GM13977 (cell line): ENCODE data around the gene CD300LG.
"Not testable (repeated sequence)": the region's sequence is repeated elsewhere in the genome, so short reads cannot be mapped to it uniquely, and the experiment has no call there.

Source experiments
- DNase-seq: peaks from one replicate; pipeline ENCODE4 v3.0.0; 2012; ENCODE audit warnings: low spot score
- in situ Hi-C: fragments of 300-500 bp; cut with MboI; formaldehyde crosslinking; loops from one replicate; pipeline ENCODE4 v1.12.0; 2022; ENCODE audit warnings: low sequenced_read_pairs, low pct_unique_long_range_greater_than_20kb, mixed read lengths, inconsistent platforms; ENCODE audit not compliant: unreplicated experiment
- TF ChIP-seq, protein P1 (sequence below): IDR thresholded peaks from 2 replicates; pipeline ENCODE4 v1.5.1; 2012; ENCODE audit warnings: mild to moderate bottlenecking, control low read depth; ENCODE audit not compliant: insufficient read depth; ENCODE audit errors: extremely low read depth, missing control alignments

Gene CD300LG

DNA sequence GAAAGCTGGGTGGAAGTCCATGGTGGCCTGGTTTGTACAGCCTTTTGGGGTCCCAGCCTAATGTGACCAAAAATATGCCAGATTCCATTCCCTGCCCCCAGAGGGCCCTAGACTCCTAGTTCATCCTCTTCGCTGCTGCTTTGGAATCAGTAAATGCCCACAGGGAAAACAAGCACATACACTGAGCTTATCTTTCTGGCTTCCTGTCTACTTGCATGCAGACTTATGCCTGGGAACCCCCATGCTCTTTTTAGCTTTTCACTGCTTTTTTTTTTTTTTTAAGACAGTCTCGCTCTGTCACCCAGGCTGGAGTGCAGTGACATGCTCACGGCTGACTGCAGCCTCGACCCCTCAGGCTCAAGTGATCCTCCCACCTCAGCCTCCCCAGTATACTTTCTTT lies 6.2 kb upstream of the CD300LG start:
- in situ Hi-C loops, result no loop called here
- DNase-seq, result no peak
- TF ChIP-seq, protein P1, sequence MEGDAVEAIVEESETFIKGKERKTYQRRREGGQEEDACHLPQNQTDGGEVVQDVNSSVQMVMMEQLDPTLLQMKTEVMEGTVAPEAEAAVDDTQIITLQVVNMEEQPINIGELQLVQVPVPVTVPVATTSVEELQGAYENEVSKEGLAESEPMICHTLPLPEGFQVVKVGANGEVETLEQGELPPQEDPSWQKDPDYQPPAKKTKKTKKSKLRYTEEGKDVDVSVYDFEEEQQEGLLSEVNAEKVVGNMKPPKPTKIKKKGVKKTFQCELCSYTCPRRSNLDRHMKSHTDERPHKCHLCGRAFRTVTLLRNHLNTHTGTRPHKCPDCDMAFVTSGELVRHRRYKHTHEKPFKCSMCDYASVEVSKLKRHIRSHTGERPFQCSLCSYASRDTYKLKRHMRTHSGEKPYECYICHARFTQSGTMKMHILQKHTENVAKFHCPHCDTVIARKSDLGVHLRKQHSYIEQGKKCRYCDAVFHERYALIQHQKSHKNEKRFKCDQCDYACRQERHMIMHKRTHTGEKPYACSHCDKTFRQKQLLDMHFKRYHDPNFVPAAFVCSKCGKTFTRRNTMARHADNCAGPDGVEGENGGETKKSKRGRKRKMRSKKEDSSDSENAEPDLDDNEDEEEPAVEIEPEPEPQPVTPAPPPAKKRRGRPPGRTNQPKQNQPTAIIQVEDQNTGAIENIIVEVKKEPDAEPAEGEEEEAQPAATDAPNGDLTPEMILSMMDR, result peak; percentile 13

DNA sequence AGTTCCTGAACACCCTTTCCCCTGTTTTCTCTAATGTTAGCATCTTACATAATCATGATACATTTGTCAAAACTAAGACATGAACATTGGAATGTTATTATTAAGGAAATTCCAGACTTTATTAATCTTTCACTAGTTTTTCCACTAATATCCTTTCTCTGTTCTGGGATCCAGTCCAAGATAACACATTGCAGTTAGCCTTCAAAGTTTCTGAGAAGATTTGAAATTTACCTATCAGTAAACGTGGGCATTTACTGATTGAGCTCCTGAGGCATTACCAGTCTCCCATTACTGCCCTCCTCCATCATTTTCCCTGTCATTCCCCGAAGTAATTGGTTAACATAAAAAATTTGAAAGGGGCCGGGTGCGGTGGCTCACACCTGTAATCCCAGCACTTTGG lies 5.7 kb upstream of the CD300LG start:
- TF ChIP-seq, protein P1, result no peak
- in situ Hi-C loops, result no loop called here
- DNase-seq, result no peak

DNA sequence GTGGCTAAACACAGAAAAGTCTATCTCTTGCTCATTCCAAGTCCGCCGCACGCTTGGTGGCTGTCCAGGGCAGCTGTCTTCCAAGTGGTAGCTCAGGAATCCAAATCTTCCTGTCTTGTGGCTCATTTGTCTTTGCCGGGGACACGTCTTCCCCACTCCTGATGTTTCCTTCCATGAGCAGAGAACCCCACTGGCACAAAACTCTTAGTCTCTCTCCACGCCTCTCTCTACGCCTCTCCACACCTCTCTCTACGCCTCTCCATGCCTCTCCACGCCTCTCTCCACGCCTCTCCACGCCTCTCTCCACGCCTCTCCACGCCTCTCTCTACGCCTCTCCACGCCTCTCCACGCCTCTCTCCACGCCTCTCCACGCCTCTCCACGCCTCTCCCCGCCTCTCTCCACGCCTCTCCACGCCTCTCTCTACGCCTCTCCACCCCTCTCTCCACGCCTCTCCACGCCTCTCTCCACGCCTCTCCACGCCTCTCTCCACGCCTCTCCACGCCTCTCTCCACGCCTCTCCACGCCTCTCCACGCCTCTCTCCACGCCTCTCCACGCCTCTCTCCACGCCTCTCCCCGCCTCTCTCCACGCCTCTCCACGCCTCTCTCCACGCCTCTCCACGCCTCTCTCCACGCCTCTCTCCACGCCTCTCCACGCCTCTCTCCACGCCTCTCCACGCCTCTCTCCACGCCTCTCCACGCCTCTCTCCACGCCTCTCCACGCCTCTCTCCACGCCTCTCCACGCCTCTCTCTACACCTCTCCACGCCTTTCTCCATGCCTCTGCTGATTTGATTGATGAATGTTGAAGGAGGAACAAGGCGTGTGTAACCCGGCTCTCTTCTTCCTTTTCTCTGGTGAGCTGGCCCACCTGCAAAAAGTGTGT lies 4.6 kb upstream of the CD300LG start:
- in situ Hi-C loops, DNase-seq: not testable (repeated sequence)

DNA sequence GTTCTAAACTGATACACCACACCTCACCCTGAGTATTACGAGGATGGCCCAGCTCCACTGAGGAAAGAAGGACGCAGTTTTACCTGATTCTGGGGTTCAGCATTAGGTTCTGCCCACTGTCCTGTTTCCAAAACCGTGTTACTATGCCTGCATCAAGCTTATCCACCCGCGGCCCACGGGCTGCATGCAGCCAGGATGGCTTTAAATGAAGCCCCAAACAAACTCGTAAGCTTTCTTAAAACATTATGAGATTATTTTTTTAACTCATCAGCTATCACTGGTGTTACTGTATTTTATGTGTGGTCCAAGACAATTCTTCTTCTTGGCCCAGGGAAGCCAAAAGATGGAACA lies 4.0 kb upstream of the CD300LG start:
- TF ChIP-seq, protein P1, result no peak
- in situ Hi-C loops, result no loop called here
- no peak for DNase-seq

DNA sequence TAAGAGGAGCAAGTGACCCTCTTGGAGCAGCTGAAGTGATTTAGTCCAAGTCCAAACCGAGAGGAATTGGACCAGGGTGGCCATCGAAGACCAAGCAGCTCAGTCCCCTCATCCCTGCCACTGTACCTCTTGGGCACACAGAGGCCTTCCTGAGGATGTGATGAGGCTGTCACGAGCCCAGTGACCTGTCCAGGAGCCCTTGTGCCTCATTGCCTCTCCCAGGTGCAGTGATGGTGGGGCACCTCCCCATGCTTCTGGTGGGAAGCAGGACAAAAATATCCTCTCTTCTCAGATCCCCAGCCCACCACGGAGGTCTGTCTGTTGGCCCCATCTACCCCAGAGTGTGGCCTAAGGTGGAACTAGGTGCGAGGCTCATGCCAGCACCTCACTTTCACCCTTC lies 2.7 kb upstream of the CD300LG start:
- TF ChIP-seq, protein P1, result no peak
- DNase-seq, result no peak
- in situ Hi-C loops, result no loop called here

DNA sequence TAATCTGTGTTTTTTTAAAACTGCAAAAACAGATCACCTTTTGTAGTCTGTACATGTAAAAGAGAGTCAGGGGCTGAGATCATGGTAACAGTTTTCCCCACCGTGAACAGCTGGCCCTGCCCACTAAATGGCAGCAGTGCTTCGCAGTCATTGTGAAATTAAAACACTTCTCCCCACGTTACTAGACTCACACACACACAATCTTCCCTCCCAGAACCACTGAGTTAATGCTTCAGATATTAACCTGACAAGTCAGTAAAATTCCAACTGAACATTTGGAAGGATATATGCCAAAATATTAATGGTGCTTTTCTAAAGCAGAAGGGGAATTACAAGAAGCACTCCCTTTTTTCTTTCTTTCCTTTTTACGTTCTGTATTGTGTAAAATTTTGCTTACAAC lies 1.2 kb upstream of the CD300LG start:
- DNase-seq, result no peak
- TF ChIP-seq, protein P1, result no peak
- in situ Hi-C loops, result no loop called here

DNA sequence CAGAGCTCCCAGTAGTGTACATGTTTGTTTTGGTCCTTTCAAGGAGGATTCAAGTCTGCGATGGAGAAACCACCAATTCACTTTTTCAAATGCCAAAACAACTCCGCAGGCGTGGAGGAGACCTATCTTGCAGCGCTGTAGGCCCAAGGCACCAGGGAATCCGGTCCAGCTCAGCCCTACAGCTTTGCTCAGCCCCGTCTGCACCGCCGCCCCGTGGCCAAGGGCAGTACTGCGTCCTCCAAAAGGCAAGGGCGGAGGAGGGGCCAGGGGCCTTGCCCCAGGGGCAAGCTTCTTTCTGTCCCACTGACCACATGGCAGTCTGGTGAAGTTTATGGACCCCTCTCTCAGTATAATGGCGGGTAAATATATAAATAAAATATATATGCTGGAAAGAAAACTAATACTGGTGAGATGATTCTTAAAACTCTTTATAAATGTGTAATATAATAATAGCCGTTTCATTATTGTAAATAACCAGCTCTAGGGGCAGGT lies 709 bp upstream of the CD300LG start:
- peak; percentile 91 for DNase-seq
- in situ Hi-C loops, result no loop called here
- TF ChIP-seq, protein P1, result peak; percentile 97
